Measurements from ENCODE around the gene PLEKHM2.

Gene PLEKHM2

DNA sequence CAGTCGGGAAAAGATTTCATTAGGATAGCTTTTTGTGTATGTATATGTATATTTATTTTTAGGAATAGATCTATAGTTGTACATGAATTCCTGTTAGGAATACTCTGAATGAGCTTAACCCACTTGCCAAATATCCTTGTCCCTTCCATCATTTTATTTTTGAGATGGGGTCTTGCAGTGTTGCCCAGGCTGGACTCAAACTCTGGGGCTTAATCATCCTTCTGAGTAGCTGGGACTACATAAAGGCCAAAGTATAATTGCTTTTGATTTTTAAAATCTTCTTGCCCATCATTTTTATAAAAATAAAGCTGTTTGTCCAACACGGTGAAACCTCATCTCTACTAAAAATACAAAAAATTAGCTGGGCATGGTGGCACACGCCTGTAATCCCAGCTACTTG, 20.2 kb upstream of the PLEKHM2 start:
- Histone ChIP-seq H3K27me3 (ENCODE audit: insufficient read depth, poor library complexity, severe bottlenecking) (no peaks in the 10 kb centered on the region), H3K4me3 (replicated peaks; ENCODE audit: insufficient read depth, low read length) (no peak overlapping the region), H3K27ac (replicated peaks) (no peak overlapping the region)
- DNase-seq (ENCODE audit: low read depth in 1 of 2, low spot score in 1 of 2), result no peak
- TF ChIP-seq POLR2AphosphoS5 (IDR thresholded peaks at IDR 0.05; ENCODE audit: low read depth) (no peak), SPI1 (IDR thresholded peaks at IDR 0.05; ENCODE audit: borderline replicate concordance, low read depth) (no peak), GABPA (IDR thresholded peaks at IDR 0.05; ENCODE audit: low read depth) (no peak)
- TF ChIP-seq, protein P1, sequence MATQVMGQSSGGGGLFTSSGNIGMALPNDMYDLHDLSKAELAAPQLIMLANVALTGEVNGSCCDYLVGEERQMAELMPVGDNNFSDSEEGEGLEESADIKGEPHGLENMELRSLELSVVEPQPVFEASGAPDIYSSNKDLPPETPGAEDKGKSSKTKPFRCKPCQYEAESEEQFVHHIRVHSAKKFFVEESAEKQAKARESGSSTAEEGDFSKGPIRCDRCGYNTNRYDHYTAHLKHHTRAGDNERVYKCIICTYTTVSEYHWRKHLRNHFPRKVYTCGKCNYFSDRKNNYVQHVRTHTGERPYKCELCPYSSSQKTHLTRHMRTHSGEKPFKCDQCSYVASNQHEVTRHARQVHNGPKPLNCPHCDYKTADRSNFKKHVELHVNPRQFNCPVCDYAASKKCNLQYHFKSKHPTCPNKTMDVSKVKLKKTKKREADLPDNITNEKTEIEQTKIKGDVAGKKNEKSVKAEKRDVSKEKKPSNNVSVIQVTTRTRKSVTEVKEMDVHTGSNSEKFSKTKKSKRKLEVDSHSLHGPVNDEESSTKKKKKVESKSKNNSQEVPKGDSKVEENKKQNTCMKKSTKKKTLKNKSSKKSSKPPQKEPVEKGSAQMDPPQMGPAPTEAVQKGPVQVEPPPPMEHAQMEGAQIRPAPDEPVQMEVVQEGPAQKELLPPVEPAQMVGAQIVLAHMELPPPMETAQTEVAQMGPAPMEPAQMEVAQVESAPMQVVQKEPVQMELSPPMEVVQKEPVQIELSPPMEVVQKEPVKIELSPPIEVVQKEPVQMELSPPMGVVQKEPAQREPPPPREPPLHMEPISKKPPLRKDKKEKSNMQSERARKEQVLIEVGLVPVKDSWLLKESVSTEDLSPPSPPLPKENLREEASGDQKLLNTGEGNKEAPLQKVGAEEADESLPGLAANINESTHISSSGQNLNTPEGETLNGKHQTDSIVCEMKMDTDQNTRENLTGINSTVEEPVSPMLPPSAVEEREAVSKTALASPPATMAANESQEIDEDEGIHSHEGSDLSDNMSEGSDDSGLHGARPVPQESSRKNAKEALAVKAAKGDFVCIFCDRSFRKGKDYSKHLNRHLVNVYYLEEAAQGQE (IDR thresholded peaks at IDR 0.05; ENCODE audit: insufficient replicate concordance, low read depth), result no peak

DNA sequence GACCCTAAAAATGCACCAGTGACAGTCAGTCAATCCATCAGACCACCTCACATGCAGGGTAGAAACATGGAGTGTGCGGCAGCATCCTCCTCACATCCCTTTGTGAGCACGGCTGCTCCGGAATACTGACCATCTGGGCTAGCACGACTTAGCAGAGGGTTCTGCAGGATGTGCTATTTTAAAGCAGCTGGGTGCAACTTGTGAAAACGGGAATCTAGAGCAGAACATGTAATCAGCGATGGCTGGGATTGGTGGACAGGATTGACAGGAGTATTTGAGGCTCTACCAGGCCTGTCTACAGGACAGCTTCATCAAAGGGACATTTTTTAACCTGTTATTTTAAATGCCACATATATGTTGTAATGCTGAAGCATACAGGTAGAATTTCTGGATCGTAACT, 16.8 kb upstream of the PLEKHM2 start:
- TF ChIP-seq GABPA (IDR thresholded peaks at IDR 0.05; ENCODE audit: low read depth), result no peak
- TF ChIP-seq, protein P2, sequence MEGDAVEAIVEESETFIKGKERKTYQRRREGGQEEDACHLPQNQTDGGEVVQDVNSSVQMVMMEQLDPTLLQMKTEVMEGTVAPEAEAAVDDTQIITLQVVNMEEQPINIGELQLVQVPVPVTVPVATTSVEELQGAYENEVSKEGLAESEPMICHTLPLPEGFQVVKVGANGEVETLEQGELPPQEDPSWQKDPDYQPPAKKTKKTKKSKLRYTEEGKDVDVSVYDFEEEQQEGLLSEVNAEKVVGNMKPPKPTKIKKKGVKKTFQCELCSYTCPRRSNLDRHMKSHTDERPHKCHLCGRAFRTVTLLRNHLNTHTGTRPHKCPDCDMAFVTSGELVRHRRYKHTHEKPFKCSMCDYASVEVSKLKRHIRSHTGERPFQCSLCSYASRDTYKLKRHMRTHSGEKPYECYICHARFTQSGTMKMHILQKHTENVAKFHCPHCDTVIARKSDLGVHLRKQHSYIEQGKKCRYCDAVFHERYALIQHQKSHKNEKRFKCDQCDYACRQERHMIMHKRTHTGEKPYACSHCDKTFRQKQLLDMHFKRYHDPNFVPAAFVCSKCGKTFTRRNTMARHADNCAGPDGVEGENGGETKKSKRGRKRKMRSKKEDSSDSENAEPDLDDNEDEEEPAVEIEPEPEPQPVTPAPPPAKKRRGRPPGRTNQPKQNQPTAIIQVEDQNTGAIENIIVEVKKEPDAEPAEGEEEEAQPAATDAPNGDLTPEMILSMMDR (IDR thresholded peaks at IDR 0.05; ENCODE audit: insufficient read depth, low read length), result no peak
- no peak for TF ChIP-seq SPI1 (IDR thresholded peaks at IDR 0.05; ENCODE audit: borderline replicate concordance, low read depth)
- no peak for TF ChIP-seq POLR2AphosphoS5 (IDR thresholded peaks at IDR 0.05; ENCODE audit: low read depth)
- TF ChIP-seq, protein P1 (IDR thresholded peaks at IDR 0.05; ENCODE audit: insufficient replicate concordance, low read depth), result no peak
- DNase-seq (ENCODE audit: low read depth in 1 of 2, low spot score in 1 of 2), result no peak
- no peak overlapping the region for H3K27ac ChIP-seq (replicated peaks)

DNA sequence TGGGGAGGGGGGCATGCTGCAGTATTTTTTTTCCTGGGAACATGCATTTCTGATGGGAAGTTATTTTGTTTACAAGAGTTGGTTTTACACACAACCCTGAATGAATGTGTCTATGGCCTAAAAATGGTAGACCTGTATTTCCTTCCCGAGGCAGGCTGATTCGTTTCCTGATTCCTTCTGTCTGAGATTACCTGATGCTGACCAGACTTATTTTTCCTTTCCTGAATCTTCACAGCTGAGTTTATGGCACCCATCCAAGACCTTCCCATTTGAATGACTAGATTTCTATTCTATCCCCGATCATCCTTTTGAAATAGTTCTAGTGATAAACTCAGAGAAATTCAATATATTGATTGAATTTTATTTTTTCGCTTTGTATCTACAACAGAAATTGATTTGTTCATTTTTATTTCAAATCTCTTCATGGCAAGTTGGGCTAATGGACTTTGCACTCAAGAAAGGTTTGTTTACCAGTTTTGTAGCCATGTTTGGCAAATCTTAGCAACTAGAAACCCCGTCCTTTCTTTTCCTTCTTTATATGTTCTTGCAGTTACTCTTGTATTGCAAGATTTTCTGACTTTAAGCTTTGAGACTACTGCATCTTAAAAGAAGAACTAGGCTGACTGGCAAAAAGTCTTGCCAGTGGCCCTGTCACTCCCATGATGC, 15.9 kb upstream of the PLEKHM2 start:
- Histone ChIP-seq H3K27ac (replicated peaks) (no peak overlapping the region), H3K27me3 (ENCODE audit: insufficient read depth, poor library complexity, severe bottlenecking) (no peaks in the 10 kb centered on the region), H3K4me3 (replicated peaks; ENCODE audit: insufficient read depth, low read length) (no peak overlapping the region)
- DNase-seq (ENCODE audit: low read depth in 1 of 2, low spot score in 1 of 2), result no peak
- TF ChIP-seq POLR2AphosphoS5 (IDR thresholded peaks at IDR 0.05; ENCODE audit: low read depth), result no peak
- TF ChIP-seq SPI1 (IDR thresholded peaks at IDR 0.05; ENCODE audit: borderline replicate concordance, low read depth), result no peak
- TF ChIP-seq, protein P1 (IDR thresholded peaks at IDR 0.05; ENCODE audit: insufficient replicate concordance, low read depth), result no peak
- TF ChIP-seq GABPA (IDR thresholded peaks at IDR 0.05; ENCODE audit: low read depth), result no peak
- TF ChIP-seq, protein P2 (IDR thresholded peaks at IDR 0.05; ENCODE audit: insufficient read depth, low read length), result no peak

More for the DNA sequence above, 16.8 kb upstream of the PLEKHM2 start:
- H3K27me3 ChIP-seq (ENCODE audit: insufficient read depth, poor library complexity, severe bottlenecking), result no peaks in the 10 kb centered on the region
- no peak overlapping the region for H3K4me3 ChIP-seq (replicated peaks; ENCODE audit: insufficient read depth, low read length)

Data from HL-60 (cell line).